Kidney glomerular epithelial cell (primary cell): Measurements from ENCODE around the gene ZNF408.

ENCODE experiments used
- DNase-seq: peaks from one replicate; lab custom pipeline; 2025; lab: John Stamatoyannopoulos, UW

ZNF408 gene

GRCh38 chr11:46676436-46677158 is 24.2 kb upstream of the ZNF408 start:
- DNase-seq, result no peak

DNA sequence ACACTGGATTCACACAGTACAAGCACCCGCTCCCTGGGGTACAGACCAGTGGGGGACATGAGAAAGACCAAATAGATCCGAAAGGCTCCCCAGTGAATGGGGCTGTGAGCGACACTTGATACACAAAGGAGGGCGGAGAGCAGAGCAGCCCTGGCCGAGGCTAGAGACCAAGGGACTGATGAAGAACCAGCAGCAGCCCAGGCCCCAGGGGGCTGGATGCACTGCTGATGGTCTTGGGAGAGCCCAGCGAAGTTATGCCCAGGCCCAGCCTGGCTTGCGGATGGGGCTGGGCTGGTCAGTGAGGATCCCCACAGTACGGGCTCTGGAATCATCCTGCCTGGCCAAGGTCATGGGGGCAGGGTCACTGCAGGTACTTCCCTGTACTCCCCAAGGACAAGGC is 23.7 kb upstream of the ZNF408 start:
- DNase-seq, result no peak

- no peak for DNase-seq
Observed at GRCh38 chr11:46677991-46678740, 22.7 kb upstream of the ZNF408 start.

- DNase-seq, result no peak
Observed at GRCh38 chr11:46678741-46679130, 22.1 kb upstream of the ZNF408 start.

DNA sequence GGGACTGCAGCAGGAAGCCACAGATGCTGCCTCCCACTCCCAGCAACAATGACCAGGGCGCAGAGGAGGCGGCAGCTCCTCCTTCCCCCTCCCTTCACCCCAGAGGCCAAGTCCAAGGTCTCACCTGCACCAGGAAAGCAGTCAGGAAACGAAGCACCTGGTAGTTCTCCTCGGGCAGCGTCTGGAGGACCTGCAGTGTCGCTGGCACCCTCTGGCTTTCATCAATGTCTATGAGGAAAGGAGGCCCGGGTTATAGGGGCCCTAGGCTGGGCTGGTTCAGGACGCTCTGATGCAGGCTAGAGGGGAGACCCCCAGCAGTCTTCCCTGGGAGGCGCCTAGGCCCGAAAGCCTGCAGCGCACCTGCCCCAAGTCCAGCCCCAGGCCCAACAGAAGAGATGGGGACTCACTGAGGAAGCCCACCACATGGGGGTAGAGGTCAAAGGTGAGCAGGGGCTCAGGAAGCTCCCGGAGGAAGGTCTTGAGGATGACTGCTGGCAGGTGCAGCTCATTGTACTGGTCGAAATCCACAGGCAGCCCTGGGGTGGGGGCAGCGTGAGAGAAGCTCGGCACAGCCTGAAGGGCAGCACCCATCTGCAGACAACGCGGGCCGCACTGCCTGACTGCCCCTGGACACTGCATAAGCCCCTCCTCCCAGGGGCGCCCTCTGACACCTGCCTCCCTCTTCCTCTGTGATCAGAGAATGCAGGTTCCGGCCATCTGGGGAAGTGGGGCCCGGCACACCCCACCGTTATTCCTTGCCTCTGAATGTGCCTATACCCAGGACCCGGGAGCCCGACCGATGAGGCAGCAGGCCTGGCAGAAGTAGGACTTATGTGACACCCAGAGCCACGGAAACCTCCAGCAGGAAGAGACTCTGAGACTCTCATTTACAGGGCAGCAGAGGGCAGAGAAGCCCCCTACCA is 21.3 kb upstream of the ZNF408 start:
- DNase-seq, result no peak

DNA sequence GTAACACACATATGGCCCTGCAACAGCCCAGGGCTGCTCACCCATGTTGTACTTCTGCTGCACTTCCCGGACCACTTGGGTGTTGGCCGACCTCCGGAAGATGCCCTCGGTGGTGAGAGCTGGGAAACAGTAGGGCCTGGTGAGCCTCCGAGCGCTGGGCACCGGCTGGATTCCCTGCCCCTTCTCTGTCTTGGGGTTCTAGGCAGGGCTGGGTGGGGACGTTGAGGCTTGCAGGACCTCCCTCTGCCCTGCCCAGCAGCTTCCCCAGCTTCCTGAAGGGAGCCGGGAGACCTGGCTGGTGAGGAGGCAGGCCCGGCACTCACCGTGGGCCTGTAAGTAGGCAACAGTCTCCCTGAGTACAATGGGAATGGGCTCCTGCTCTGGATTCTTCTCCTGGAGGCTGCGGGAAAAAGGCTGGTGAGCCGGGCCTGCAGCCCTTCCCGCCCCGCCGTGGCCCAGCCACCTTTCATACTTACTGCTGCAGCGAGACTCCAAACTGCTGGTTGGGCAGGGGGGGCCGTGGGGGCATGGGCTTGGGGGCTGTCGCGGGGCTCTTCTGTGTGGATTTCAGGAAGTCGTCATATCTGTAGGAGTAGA is 20.6 kb upstream of the ZNF408 start:
- DNase-seq, result no peak

DNA sequence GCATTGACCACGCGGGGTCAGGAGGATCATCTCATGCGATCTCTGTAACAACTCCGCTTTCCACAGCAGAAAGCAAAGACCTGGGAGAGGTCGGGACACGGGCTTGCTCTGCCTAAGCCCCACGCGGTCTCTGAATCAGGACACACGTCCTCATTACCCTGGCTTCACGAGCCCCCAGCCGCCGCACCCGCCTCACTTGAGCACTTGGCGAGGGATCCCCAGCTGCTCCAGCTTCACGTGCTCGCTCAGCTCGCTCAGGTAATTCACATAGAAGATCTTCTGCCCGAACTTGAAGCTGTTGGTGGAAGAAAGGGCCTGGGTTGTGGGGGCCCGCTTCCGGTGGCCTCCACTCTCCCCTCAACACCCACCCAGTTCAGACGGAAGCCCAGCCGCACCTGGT is 20.0 kb upstream of the ZNF408 start:
- DNase-seq, result no peak

DNA sequence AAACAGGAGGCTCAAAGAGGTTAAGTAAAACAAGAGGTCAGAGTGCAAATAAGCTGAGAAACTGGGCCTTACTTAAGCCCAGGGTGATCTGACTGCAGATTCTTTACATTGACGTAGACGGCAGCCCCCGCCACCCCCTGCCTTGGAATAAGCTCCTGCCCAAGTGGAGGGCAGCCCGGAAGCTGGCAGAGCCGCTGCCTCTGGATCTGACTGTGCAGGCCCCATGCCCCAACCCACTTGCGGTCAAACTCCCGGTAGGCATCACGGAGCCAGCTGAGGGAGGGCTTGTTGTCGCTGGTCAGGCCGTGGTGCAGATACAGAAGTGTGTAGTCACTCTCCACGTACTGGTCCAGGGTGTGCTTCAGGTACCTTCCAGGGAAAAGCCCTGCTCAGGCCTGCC is 19.0 kb upstream of the ZNF408 start:
- no peak for DNase-seq

DNA sequence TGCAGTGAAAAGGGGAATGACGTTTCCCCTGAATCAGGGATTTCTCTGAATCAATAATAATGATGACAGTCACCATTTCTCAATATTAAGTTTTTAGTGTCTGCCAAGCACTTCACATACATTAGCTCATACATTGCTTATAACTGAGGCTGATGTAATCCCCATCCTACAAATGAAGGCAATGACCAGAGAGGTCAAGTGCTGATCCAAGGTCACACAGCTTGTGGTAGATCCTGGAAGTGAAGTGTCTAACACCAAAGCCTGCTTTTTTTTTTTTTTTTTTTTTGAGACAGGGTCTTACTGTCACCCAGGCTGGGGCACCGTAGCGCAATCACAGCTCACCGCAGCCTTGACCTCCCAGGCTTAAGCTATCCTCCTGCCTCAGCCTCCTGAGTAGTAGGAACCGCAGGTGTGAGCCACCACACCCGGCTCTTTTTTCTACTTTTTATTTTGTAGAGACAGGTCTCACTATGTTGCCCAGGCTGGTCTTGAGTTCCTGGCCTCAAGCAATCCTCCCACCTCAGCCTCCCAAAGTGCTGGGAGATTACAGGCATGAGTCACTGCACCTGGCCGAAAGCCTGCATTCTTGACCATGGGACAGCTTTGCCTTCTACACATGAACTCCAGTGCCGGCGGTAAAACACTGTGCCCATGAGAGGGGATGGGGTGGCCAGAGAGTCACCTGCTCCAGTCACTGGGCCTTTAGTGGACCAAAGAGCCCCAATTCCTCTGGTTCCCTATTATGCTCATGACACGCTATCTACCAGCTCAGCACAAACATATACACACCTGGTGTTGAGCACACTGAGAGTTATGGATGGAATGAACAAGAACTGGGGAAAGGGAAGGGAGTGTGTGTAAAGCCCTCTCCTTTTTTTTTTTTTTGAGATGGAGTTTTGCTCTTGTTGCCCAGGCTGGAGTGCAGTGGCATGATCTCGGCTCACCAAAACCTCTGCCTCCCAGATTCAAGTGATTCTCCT is 17.8 kb upstream of the ZNF408 start:
- DNase-seq, result no peak

DNA sequence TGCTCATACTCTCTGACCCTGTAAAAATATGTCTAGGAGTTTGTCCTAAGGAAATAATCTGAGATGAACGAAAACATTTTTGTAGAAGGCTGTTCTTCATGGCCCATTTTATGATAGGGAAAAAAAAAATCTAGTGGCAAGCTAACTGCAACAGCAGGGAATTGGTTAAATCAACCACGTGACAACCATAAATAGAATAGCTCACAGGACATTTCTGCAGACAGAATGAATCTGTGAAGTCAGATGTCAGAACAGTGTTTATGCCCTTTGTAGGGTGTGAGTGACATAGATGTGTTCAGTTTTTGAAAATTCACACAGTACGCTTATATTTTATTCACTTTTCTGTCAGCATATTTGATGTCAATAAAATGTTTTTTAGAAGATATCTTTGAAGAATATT is 16.5 kb upstream of the ZNF408 start:
- DNase-seq, result no peak

GRCh38 chr11:46686886-46687795 is 13.7 kb upstream of the ZNF408 start:
- no peak for DNase-seq

GRCh38 chr11:46690702-46691101 is 10.1 kb upstream of the ZNF408 start:
- DNase-seq, result no peak

- no peak for DNase-seq
Observed at GRCh38 chr11:46692450-46692849, 8.4 kb upstream of the ZNF408 start.

DNA sequence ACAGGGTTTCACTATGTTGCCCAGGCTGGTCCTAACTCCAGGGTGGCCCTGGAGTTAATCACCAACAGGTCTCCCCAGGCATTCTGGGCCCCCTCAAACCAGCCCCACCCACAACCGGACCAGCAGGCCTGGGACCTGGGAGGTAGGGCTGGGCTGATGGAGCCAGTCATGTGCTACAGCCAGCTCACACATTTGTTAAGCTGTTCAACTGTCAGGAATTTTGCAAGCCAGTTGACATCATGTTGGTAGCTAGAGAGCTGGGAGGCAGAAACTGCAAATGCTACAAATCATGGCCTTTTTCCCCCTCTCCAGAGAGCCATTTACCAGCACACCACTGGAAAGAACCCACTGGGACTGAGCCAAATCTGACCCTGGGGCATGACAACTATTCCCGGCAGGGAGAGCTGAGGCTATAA is 7.2 kb upstream of the ZNF408 start:
- DNase-seq, result peak; percentile 37

DNA sequence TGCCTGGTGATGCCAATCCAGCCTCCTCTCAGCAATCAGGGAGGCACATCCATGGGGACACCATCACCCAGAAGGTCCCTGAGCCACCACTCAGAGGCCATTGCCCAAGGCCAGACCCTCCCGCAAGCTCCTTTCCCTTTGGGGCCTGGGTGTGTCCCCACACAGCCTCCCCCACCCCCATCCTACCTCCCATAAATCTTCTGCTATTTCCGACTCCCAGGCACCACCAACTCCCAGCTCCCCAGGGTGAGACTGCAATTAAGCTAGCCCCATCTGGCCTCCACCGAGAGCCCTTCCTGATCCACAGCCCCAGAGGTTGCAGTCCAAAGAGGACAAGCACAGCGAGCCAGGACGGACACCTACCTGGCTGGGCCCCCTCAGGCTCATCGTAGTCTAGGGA is 6.8 kb upstream of the ZNF408 start:
- DNase-seq, result no peak

- DNase-seq, result no peak
Observed at GRCh38 chr11:46694607-46695006, 6.2 kb upstream of the ZNF408 start.

DNA sequence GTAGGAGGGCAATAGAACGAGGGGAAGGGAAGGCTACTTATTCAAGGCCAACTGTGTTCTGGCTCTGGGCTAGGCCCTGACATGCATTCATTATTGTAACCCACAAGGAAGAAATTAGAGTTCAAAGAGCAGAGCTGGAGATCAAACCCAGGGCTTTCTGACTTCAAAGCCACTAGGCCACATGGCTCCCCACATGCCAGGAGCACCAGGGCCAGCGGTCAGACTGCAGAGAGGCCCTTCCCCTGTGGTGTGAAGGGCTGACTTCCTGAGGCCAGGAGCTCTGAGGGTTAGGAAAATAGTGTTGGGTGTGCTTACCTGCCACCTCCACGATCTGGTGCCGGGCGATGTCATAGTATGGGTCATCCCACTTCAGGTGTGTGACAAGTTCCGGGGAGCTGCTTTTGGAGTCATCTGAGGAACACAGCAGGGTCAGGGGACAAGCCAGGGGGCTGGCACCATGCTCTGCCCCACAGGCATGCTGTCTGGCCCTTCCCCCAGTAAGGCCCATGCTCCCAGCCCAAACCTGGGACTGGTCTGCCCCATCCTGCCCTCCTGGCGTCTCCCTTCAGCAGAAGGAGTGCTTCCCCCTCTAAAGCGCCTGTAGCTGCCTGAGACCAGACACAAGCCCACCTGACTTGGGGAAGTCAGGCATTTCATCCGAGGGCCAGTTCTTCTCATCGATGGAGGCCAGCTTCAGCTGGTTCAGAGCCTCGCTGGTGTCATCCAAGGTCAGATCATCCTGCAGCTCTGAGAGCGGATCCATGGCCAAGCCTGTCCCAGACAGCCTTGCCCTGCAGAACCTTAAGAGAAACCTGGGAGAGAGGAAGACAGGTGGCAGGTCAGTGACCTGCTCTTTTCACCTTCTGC is 5.3 kb upstream of the ZNF408 start:
- DNase-seq, result no peak

- no peak for DNase-seq
Observed at GRCh38 chr11:46696212-46696558, 4.6 kb upstream of the ZNF408 start.

DNA sequence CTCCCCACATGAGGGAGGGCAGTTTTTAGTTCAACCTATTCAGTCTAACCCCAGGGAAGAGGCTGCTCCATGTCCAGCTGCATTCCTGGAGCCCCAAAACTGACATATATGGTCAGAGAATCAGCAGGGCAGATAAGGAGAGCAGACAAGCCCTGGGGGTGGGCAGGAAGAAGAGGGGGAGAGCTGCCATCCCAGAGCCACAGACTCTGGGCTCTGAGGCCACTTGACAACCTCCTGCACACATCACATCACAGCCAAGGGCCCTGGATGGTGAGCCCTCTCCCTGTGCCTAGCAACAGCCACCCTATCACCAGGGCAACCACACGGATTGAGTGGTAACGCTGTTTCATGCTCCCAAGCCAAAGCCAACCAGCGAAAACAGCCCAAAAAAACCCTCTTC is 3.5 kb upstream of the ZNF408 start:
- no peak for DNase-seq
